Immature natural killer cell (primary cell): ENCODE measurements around the gene GIPC3. TPM values are rescaled to one million over a fixed set of nuclear protein-coding genes. Genes with fewer than 3 reads are reported as not detected.
A peak's percentile ranks its signal among the peaks of the same experiment; 100 is the strongest.
"Not testable (repeated sequence)": the region's sequence is repeated elsewhere in the genome, so short reads cannot be mapped to it uniquely, and the experiment has no call there.

ENCODE experiments used
- DNase-seq, 3 donors: peaks; one replicate each; pipeline ENCODE4 v3.0.0; 2022; ENCODE audit warnings: mixed read lengths in 1 of 3
- H3K27ac Mint-ChIP-seq, 6 donors: one replicate each; pipeline ENCODE4 v1.8.0; 2020; ENCODE audit warnings: mixed read lengths in 6 of 6, mild to moderate bottlenecking in 5 of 6, inconsistent platforms in 4 of 6, moderate library complexity in 3 of 6
- H3K27me3 Mint-ChIP-seq, 3 donors: one replicate each; pipeline ENCODE4 v1.8.0; 2020 to 2021; ENCODE audit warnings: low read depth in 3 of 3, mild to moderate bottlenecking in 3 of 3, mixed read lengths in 3 of 3, moderate library complexity in 3 of 3, inconsistent platforms in 1 of 3
- H3K36me3 Mint-ChIP-seq, 3 donors: one replicate each; pipeline ENCODE4 v1.8.0; 2020; ENCODE audit warnings: mixed read lengths in 3 of 3, inconsistent platforms in 2 of 3, mild to moderate bottlenecking in 2 of 3
- H3K4me1 Mint-ChIP-seq, 2 donors: one replicate each; pipeline ENCODE4 v1.8.0; 2020; ENCODE audit warnings: inconsistent platforms in 2 of 2, mild to moderate bottlenecking in 2 of 2, mixed read lengths in 2 of 2, moderate library complexity in 1 of 2
- H3K4me3 Mint-ChIP-seq, 5 donors: one replicate each; pipeline ENCODE4 v1.8.0; 2020; ENCODE audit warnings: mild to moderate bottlenecking in 5 of 5, mixed read lengths in 5 of 5, inconsistent platforms in 3 of 5, moderate library complexity in 3 of 5
- H3K9me3 Mint-ChIP-seq, 6 donors: one replicate each; pipeline ENCODE4 v1.8.0; 2020; ENCODE audit warnings: mild to moderate bottlenecking in 6 of 6, mixed read lengths in 6 of 6, inconsistent platforms in 4 of 6, moderate library complexity in 3 of 6
- polyA plus RNA-seq, 3 donors: library from polyadenylated mRNA; unstranded; fragments of 300-500 nt; fragmentation: Illumina TruSeq; gene quantifications; one replicate each; pipeline ENCODE4 v1.2.3, GENCODE V29; 2021

GIPC3 gene
- polyA plus RNA-seq, 3 donors from 2014 or later, result 0.04 to 0.95 TPM; not detected in 1

- peak overlapping the region; percentile 88 to 98 (median 94) for H3K4me3 Mint-ChIP-seq
- H3K27ac Mint-ChIP-seq, result peak overlapping the region; percentile 68 to 91 (median 85)
- H3K4me1 Mint-ChIP-seq, result peaks cover 34% of the 10 kb centered on the region in 2 donors
- DNase-seq, result peak; percentile 48 to 51 (median 49)
- peaks cover 6 to 13% (median 6%) of the 10 kb centered on the region in 3 donors for H3K27me3 Mint-ChIP-seq
- H3K36me3 Mint-ChIP-seq, result no peaks in the 10 kb centered on the region
- no peaks in the 10 kb centered on the region for H3K9me3 Mint-ChIP-seq
Observed at GRCh38 chr19:3556978-3557460, 28.3 kb upstream of the GIPC3 start.

DNA sequence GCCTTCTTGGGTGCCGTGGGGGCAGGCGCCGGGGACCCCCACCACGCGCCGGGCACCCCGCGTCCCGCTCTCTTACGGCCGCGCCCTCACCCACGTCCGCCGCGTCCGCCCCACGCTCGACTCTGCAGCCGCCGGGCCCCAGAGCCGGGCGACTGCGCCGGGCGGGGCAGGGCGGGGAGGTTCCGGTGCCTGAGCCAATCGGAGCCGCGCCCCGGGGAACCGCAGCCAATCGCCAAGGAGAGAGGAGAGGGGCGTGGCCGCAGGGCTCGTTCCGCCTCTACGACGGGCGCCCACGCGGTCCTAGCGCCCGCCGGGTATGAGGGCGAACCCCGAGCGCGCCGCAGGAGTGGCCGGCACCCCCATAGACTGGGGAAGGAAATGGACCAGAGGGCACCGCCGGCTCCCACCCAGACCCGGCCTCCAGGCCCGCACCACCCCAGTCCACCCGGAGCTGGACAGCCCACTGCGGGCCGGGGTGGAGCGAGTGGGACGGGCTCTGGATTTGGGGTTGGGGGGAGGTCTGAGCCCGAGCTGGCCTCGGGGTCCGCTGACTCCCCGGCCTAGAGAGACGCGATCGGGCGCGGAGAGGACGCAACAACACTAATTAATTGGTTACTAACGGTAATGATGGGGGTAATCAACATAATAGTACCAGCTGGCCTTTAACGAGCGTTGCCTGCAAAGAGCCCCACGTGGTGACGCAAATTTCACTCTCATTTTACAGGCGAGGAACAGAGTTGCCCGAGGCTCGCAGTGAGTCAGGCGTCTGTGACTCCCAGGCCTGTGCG is 27.6 kb upstream of the GIPC3 start, which contains the start of gene MFSD12:
Gene MFSD12 (minus strand): TSS at position 126 of the 788 bp plus-strand sequence. CDS start 183 bp downstream, outside the sequence.
- Mint-ChIP-seq H3K9me3 (no peaks in the 10 kb centered on the region), H3K27me3 (peaks cover 6 to 13% (median 6%) of the 10 kb centered on the region in 3 donors), H3K27ac (peak within 1 kb of the TSS; percentile 78 to 92 (median 88)), H3K4me3 (peak within 1 kb of the TSS; percentile 88 to 98 (median 94)), H3K4me1 (peaks cover 34% of the 10 kb centered on the region in 2 donors), H3K36me3 (no peaks in the 10 kb centered on the region)
- peak; percentile 92 to 94 (median 93) for DNase-seq

DNA sequence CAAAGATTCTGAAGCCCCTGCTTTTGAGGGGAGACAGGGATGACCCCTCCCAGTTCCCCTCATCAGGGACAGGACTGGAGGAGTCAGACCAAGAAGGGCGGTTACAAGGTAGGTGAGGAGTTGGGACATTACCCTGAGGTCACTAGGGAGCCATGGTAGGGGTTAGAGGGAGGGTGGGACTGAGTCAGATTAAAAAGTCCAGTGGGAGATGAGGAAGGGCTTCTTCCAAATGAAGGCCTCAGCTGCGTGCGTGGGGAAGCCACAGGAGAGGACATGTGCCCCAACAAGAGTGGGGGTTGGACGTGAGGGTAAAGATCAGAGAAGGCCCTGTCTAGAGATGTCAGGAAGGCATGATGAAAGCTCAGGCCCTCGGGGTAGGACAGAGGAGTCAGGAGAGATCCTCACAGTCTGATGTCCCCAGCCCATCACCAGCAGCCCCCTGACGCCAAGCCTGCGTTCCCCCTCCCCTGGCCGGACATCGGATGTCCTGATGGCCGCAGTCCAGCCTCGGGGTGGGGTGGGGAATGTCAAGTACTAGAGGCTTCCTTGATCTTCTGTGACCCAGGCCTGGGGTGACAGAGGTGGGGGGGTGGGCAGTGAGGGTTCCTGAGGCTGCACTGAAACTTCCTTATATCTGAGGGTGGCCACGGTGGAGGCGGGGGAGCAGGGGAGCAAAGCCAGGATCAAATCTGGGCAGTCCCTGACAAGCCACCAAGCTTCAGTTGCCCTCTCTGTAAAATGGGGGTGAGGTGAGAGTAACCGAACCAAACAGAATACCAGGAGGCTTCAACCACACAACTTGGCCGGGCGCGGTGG is 21.4 kb upstream of the GIPC3 start:
- no peak for DNase-seq
- H3K9me3 Mint-ChIP-seq, result no peaks in the 10 kb centered on the region
- H3K4me1 Mint-ChIP-seq, result no peaks in the 10 kb centered on the region
- H3K36me3 Mint-ChIP-seq, result no peaks in the 10 kb centered on the region
- no peaks in the 10 kb centered on the region for H3K27me3 Mint-ChIP-seq
- H3K27ac Mint-ChIP-seq, result no peak overlapping the region
- H3K4me3 Mint-ChIP-seq, result no peak overlapping the region

DNA sequence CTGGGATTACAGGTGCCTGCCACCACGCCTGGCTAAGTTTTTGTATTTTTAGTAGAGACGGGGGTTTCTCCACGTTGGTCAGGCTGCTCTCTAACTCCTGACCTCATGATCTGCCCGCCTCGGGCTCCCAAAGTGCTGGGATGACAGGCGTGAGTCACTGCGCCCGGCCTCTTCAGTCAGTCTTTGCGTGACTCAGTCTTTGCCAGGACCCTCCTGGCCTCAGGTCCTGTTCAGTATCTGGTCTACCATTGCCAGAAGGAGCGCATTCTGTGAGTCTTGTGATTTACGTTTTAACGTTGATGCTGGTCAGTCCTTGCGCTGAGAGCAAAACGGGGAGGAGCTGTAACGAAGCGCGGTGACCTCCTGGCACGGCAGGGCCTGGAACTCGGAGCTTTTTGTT is 20.1 kb upstream of the GIPC3 start:
- H3K36me3 Mint-ChIP-seq, result no peaks in the 10 kb centered on the region
- H3K9me3 Mint-ChIP-seq, result no peaks in the 10 kb centered on the region
- no peaks in the 10 kb centered on the region for H3K4me1 Mint-ChIP-seq
- H3K27ac Mint-ChIP-seq, result no peak overlapping the region
- no peaks in the 10 kb centered on the region for H3K27me3 Mint-ChIP-seq
- DNase-seq, result no peak
- no peak overlapping the region for H3K4me3 Mint-ChIP-seq

DNA sequence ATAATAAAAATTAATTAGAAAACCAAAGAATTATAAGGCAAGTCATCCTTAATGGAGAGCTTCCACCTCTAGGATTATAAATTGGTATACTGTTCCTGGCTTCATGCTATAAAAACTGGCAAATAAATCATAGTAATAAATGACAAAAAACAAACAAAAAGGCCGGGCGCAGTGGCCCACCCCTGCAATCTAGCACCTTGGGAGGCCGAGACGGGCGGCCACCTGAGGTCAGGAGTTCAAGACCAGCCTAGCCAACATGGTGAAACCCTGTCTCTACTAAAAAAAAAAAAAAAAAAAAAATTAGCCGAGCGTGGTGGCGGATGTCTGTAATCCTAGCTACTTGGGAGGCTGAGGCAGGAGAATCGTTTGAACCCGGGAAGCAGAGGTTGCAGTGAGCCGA is 15.2 kb upstream of the GIPC3 start:
- not testable (repeated sequence) for DNase-seq, H3K27me3 Mint-ChIP-seq, H3K4me3 Mint-ChIP-seq, H3K27ac Mint-ChIP-seq, H3K9me3 Mint-ChIP-seq, H3K36me3 Mint-ChIP-seq
- H3K4me1 Mint-ChIP-seq, result peaks cover 9 to 11% of the 10 kb centered on the region in 2 donors

DNA sequence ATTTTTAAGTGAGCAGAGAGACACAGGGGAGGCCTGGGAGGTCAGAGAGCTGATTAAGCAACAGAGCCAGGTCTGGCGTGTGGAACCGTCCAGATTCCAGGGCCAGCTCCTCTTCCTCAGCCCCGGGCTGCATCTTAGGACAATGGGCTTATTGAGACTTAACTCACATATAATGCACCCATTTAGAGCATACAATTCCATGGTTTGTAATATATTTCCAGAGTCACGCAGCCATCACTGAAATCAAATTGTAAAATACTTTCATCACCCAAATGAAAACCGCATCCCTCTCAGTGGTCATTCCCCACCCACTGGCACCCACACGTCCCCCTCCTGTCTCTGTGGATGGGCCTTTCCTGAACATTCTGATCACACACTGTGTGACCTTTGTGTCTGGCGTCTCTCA is 14.7 kb upstream of the GIPC3 start:
- peaks cover 0 to 6% (median 0%) of the 10 kb centered on the region in 3 donors for H3K36me3 Mint-ChIP-seq
- H3K9me3 Mint-ChIP-seq, result no peaks in the 10 kb centered on the region
- H3K4me1 Mint-ChIP-seq, result peaks cover 11 to 13% of the 10 kb centered on the region in 2 donors
- H3K4me3 Mint-ChIP-seq, result no peak overlapping the region
- DNase-seq, result no peak
- H3K27me3 Mint-ChIP-seq, result peaks cover 0 to 8% (median 4%) of the 10 kb centered on the region in 3 donors
- peak overlapping the region in 1 of 6 donors; percentile 58 for H3K27ac Mint-ChIP-seq

DNA sequence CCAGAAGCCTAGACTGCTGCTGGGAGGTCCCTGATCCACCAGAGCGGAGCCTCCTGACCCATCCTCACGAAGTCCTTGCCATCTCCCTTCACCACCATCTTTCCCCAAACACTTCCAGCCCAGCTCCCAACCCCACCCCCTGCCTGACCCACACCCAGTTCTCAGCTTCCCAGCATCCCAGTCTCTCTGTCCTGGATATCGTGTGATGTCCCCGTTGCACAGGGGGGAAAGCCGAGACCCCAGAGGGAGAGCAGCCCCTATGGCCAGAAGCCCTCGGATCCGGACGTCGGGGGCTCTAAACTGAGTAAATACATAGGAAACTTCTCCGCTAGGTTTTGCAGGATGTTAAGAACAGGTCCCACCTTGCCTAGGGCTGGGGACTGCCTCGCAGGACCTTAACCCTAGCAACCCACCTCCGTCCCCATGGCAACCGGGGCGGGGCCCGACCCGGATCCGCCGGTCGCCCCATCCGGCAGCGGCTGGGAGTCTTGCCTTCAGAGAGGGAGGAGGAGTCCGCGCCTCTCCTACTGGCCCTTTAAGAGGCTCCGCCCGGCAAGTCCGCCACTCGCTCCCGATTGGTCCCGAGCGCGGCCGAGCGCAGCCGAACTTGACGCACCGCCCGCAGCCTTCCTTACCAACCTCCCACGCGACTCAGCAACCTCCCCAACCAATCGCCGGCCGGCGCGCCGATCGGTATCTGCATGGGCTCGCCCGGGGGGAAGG is 13.0 kb upstream of the GIPC3 start:
- peak overlapping the region; percentile 73 to 85 (median 79) for H3K4me3 Mint-ChIP-seq
- peaks cover 0 to 8% (median 4%) of the 10 kb centered on the region in 3 donors for H3K27me3 Mint-ChIP-seq
- no peaks in the 10 kb centered on the region for H3K9me3 Mint-ChIP-seq
- H3K27ac Mint-ChIP-seq, result peak overlapping the region in 4 of 6 donors; percentile 36 to 77 (median 61)
- peaks cover 11 to 13% of the 10 kb centered on the region in 2 donors for H3K4me1 Mint-ChIP-seq
- H3K36me3 Mint-ChIP-seq, result peaks cover 0 to 6% (median 0%) of the 10 kb centered on the region in 3 donors
- DNase-seq, result peak; percentile 97 to 98 (median 98)

DNA sequence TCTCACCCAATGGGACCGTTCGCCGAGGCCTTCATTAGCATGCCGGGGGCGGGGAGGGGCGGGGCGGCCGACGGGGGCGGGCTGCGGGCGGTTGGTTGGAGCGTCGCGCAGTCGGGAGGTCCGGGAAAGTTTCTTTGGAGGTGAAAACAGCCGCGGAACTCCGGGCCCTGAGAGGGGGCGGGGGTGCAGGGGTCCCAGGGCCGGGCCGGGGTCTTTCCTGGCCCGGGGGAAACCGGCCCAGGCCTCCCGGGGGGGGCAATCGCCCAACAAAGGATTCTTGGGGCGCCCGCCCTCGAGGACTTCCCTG is 12.5 kb upstream of the GIPC3 start, which contains the start of gene HMG20B:
Gene HMG20B (plus strand): TSS at position 90 of the 307 bp plus-strand sequence. CDS start 366 bp downstream, outside the sequence.
- Mint-ChIP-seq H3K36me3 (peaks cover 0 to 6% (median 0%) of the 10 kb centered on the region in 3 donors), H3K27me3 (peaks cover 0 to 8% (median 4%) of the 10 kb centered on the region in 3 donors), H3K4me1 (peaks cover 11 to 13% of the 10 kb centered on the region in 2 donors)

GRCh38 chr19:3573162-3573857 is 12.0 kb upstream of the GIPC3 start:
- H3K36me3 Mint-ChIP-seq, result peaks cover 0 to 6% (median 0%) of the 10 kb centered on the region in 3 donors
- H3K9me3 Mint-ChIP-seq, result no peaks in the 10 kb centered on the region
- no peak for DNase-seq
- H3K27me3 Mint-ChIP-seq, result peaks cover 0 to 8% (median 4%) of the 10 kb centered on the region in 3 donors
- H3K27ac Mint-ChIP-seq, result peak overlapping the region in 2 of 6 donors; percentile 50 to 51
- H3K4me1 Mint-ChIP-seq, result peaks cover 11 to 13% of the 10 kb centered on the region in 2 donors
- H3K4me3 Mint-ChIP-seq, result peak overlapping the region; percentile 76 to 85 (median 81)

More for the DNA sequence above, 12.5 kb upstream of the GIPC3 start, which contains the start of gene HMG20B:
- no peak for DNase-seq
- peak within 1 kb of the TSS in 4 of 6 donors; percentile 36 to 84 (median 64) for H3K27ac Mint-ChIP-seq
- no peaks in the 10 kb centered on the region for H3K9me3 Mint-ChIP-seq
- H3K4me3 Mint-ChIP-seq, result peak within 1 kb of the TSS; percentile 76 to 85 (median 81)

DNA sequence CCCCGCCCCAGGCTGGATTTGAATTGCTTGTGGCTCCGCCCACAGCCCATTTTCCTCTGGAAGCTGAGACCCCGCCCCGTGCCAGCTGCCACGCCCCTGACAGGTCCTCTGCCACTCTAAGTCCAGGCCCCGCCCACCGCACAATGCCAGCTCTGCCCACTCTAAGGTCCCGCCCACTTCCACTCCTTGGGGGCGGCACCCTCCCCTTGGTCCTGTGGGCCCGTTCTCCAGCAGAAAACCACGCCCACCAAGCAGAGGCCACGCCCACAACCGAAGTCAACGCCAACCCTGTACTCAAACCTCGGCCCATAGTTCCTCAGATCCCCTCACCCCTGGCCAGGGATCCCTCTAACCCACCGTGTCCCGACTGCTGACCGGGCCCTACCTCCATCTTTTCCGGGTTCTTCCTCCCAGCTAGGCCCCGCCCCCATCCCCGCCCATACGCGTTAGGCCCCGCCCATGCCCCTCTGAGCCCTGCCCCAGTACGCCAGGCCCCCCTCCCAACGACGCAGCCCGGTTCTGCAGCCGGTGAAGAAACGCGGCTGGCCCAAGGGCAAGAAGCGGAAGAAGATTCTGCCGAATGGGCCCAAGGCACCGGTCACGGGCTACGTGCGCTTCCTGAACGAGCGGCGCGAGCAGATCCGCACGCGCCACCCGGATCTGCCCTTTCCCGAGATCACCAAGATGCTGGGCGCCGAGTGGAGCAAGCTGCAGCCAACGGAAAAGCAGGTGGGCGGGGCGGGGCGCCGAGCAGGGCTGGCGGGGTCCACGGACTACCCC is 11.2 kb upstream of the GIPC3 start:
- peak overlapping the region in 3 of 6 donors; percentile 51 to 84 (median 57) for H3K27ac Mint-ChIP-seq

DNA sequence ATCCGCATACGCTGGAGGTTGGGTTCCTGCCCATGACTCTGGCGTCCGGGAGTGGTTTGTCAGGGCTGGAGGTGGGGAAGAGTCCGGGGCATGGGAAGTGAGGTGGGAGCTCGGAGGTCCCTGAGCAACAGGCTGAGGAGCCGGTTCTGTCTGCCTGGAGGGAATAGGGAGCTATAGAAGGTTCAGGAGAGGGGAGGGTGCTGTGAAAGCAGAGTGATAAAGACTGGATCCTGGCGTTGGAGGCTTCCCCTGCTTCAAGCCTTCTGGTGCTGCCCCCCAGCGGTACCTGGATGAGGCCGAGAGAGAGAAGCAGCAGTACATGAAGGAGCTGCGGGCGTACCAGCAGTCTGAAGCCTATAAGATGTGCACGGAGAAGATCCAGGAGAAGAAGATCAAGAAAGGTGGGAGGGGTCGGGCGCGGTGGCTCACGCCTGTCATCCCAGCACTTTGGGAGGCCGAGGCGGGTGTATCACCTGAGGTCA is 10.0 kb upstream of the GIPC3 start:
- H3K4me1 Mint-ChIP-seq, result peaks cover 11 to 13% of the 10 kb centered on the region in 2 donors
- no peaks in the 10 kb centered on the region for H3K9me3 Mint-ChIP-seq
- H3K36me3 Mint-ChIP-seq, result peaks cover 0 to 6% (median 0%) of the 10 kb centered on the region in 3 donors
- DNase-seq, result no peak
- peak overlapping the region in 2 of 6 donors; percentile 7 to 30 for H3K27ac Mint-ChIP-seq
- peak overlapping the region in 3 of 5 donors; percentile 38 to 40 (median 40) for H3K4me3 Mint-ChIP-seq
- H3K27me3 Mint-ChIP-seq, result peaks cover 0 to 8% (median 4%) of the 10 kb centered on the region in 3 donors

More for the DNA sequence above, 11.2 kb upstream of the GIPC3 start:
- Mint-ChIP-seq H3K27me3 (peaks cover 0 to 8% (median 4%) of the 10 kb centered on the region in 3 donors), H3K4me1 (peaks cover 11 to 13% of the 10 kb centered on the region in 2 donors), H3K9me3 (no peaks in the 10 kb centered on the region), H3K4me3 (peak overlapping the region; percentile 76 to 85 (median 81)), H3K36me3 (peaks cover 0 to 6% (median 0%) of the 10 kb centered on the region in 3 donors)
- DNase-seq, result peak; percentile 73 to 80 (median 76)
